Renal pelvis (tissue), 4 donors: Measurements from ENCODE around the gene SS18L1. TPM values are rescaled to one million over a fixed set of nuclear protein-coding genes. Genes with fewer than 3 reads are reported as not detected.

Experiments used
- DNase-seq: peaks from one replicate; pipeline ENCODE4 v3.0.0-alpha.2; 2013
- polyA plus RNA-seq, 3 donors: library from polyadenylated mRNA; unstranded; fragments of 120-200 nt; gene quantifications; one replicate each; pipeline ENCODE4 v1.2.1, GENCODE V29; 2013; ENCODE audit not compliant: insufficient read length in 3 of 3

The SS18L1 gene
- polyA plus RNA-seq, 3 donors: 16.7 to 26.6 (median 26.5) TPM

- DNase-seq: no peak
These were observed 49.1 kb downstream of the SS18L1 start for GRCh38 chr20:62192635-62193034.

- DNase-seq: no peak
These were observed 49.8 kb downstream of the SS18L1 start for GRCh38 chr20:62193079-62194025.

- DNase-seq: no peak
These were observed 51.5 kb downstream of the SS18L1 start for GRCh38 chr20:62195075-62195405.

GRCh38 chr20:62195736-62196135 lies 52.2 kb downstream of the SS18L1 start:
- no peak for DNase-seq

GRCh38 chr20:62196286-62196685 lies 52.7 kb downstream of the SS18L1 start:
- no peak for DNase-seq

DNA sequence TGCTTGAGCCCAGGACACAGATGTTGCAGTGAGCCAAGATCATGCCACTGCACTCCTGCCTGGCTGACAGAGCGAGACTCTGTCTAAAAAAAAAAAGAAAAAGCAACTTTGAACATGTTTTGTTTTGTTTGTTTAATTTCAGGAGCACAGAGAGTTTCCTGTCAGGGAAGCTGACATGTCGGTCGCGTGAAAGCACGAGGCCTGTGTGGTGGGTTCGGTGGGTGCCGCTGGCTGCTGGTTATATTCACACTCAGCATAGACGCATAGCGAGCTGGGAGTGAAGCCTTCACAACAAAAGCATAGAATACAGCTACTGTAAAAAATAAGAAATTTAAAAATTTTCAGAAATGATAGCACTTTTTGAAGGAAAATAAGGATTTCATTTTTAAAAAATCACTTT lies 53.7 kb downstream of the SS18L1 start:
- DNase-seq: no peak

- DNase-seq: no peak
These were observed 54.2 kb downstream of the SS18L1 start for GRCh38 chr20:62197801-62198200.

DNA sequence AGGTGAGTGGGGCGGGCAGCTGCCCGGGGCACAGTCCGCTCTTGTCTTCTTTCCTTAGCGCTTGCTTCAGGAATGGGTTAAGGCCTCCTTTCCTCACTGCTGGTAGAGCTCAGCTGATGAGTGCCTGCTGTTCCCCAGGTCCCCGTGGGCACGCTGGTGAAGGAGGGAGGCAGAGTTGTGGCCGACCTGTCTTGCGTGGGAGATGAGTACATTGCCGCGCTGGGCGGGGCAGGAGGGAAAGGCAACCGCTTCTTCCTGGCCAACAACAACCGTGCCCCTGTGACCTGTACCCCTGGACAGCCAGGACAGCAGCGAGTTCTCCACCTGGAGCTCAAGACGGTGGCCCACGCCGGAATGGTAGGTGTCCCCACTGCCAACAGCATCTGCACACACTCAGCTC lies 54.9 kb downstream of the SS18L1 start:
- no peak for DNase-seq

- DNase-seq: no peak
These were observed 55.4 kb downstream of the SS18L1 start for GRCh38 chr20:62198931-62199330.

GRCh38 chr20:62200491-62201172 lies 57.1 kb downstream of the SS18L1 start:
- DNase-seq: no peak

- DNase-seq: no peak
These were observed 57.9 kb downstream of the SS18L1 start for GRCh38 chr20:62201173-62202082.

DNA sequence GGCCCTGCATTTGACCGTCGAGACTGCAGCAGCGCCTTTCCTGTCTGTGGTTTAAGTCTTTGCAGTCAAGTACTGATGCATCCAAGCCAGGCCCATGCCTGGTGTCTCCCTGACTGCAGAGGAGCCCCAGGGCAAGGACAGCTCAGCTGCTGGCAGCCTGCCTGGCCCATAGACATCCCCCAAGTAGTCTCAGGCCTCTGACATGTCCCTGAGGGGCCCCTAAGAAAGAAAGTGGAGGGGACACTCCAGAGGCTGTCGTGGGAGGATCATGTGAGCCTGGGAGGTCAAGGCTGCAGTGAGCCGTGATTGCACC lies 58.5 kb downstream of the SS18L1 start:
- DNase-seq: no peak

- DNase-seq: no peak
These were observed 59.3 kb downstream of the SS18L1 start for GRCh38 chr20:62202676-62203377.

- no peak for DNase-seq
These were observed 59.9 kb downstream of the SS18L1 start for GRCh38 chr20:62203378-62204030.

- DNase-seq: no peak
These were observed 62.2 kb downstream of the SS18L1 start for GRCh38 chr20:62205618-62206387.

DNA sequence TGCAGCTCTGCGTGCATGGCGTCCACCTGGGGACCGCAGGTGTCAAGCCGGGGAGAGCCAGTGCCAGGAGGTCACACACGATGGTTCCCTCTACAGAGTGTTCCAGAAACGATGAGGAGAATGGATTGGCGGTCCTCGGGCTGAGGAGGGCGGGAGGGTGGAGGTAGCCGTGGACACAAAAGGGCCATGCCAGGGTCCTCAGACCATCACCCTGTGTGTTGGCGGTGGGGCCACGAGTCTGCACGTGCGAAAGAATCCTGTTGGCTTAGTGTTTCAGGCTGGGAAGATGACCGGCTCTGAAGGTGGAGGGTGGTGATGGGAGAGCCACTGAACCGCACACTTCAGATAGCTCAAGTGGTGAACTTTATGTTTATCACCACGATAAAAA lies 62.8 kb downstream of the SS18L1 start:
- no peak for DNase-seq

- DNase-seq: no peak
These were observed 64.7 kb downstream of the SS18L1 start for GRCh38 chr20:62208061-62208794.

DNA sequence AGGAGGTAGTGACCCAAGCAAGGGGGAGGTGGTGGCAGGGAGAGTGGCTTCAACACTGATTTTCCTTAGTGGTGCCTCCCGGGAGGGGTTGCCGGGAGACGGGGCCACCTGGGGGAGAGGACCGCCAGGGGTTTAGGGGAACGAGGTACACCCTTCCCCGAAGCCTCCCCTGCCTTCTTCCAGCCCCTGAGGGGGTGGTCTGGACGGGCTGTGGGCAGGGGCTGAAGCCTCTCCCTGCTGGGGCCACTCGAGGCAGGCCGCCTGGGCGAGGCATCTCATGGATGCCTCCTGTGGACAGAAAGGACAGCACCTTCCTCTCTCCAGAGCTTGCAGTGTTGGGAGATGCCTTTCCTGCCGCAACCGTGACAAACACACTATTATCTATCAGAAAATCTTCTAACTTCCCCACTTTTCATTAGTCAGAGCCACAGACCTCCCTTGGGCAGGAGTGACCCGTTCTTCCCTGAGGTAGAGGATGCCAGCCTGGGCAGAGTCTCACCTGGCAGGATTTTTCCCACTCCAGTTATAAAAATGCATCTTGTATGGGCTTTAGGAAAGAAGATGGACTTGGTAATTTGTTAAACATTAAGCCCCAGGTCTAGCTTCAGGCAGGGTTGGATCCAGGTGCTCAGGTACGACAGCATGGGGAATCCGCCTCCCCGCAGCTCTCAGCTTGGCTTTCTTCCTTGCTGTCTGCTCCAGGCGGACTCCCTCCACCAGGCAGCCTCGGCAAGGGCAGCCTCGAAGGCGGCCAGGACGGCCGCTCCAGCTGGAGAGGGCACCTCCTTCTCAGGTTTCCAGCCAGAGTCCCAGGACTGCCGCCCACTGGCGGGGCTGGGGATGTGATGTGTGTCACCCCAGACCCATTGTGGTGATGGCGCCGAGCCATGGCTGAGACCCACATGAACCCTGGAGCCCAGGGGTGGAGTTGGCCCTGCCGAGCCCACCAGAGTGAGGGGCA lies 65.5 kb downstream of the SS18L1 start:
- no peak for DNase-seq
